NCI-H345 (cell line): ENCODE data around the gene NCDN.
"Not testable (repeated sequence)": the region's sequence is repeated elsewhere in the genome, so short reads cannot be mapped to it uniquely, and the experiment has no call there.

Source experiments
- DNase-seq: peaks from one replicate; lab custom pipeline; 2025; lab: John Stamatoyannopoulos, UW

The NCDN gene

DNA sequence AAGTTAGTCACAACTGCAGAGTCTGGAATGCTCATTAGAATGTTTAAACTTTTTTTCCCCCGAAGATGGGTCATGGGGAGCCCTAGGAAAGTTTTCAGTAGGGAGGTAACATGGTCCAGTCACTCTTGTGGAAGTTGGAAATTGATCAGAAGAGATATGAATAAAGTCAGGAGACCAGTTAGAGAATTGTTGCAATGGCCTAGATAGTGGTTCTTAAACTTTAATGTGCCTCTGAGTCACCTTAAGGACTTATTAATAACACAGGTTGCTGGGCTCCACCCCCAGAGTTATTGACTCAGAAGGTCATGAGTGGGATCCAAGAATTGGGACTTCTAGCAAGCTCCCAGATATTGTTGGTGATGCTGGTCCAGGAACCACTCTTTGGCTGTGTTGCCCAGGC lies 12.3 kb downstream of the NCDN start:
- no peak for DNase-seq

DNA sequence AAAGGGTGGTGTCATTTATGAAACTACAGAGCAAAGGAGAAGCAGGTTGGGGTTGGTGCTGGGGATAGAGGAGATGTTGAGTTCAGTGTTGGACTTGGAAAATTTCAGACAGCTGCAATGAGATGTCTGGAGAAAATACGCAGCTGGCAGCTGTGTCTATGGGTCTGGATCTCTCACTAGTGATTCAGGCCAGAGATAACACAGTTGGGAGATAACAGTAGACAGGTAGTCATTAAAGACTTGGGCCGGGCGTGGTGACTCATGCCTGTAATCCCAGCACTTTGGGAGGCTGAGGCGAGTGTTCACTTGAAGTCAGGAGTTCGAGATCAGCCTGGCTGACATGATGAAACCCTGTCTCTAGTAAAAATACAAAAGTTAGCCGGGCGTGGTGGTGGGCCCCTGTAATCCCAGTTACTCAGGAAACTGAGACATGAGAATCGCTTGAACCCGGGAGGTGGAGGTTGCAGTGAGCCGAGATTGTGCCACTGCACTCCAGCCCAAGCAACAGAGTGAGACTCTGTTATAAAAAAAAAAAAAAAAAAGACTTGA lies 13.1 kb downstream of the NCDN start:
- no peak for DNase-seq

DNA sequence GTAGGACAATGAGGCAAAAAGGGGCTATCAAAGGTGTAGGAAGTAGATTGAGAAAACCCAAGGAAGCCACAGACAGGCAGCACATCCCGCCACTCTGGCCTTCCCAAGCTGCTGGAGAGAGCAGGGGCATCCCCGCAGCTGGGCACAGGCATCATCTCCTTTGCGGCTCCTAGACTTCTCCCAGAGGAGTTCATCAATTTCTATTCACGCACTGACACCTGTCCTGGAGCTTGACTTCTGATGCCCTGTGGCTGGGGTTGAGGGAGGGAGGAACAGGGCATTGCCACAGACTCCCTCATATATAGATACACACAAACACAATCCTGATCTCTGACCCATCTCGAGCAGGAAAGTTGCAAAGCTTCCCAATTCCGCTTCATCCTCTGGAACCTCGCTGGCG lies 13.7 kb downstream of the NCDN start:
- DNase-seq: no peak

DNA sequence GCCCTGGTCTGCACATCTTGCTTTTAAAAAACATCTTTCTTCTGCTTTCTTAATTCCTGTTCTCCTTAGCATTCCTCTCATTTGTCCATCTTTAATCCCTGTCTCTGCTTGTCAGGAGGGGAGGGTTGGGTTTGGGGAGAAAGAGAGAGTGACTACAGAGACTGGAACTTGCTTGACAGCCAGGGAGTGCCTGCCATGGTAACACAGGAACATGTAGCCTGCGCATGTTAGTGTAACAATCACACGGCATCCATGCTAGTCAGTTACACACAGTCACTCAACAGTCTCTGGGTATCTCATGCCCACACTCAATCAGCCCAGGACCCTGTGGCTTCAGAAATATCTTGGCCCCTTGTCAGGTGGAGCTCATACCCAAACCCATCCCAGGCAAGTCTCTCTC lies 14.7 kb downstream of the NCDN start:
- DNase-seq: no peak

DNA sequence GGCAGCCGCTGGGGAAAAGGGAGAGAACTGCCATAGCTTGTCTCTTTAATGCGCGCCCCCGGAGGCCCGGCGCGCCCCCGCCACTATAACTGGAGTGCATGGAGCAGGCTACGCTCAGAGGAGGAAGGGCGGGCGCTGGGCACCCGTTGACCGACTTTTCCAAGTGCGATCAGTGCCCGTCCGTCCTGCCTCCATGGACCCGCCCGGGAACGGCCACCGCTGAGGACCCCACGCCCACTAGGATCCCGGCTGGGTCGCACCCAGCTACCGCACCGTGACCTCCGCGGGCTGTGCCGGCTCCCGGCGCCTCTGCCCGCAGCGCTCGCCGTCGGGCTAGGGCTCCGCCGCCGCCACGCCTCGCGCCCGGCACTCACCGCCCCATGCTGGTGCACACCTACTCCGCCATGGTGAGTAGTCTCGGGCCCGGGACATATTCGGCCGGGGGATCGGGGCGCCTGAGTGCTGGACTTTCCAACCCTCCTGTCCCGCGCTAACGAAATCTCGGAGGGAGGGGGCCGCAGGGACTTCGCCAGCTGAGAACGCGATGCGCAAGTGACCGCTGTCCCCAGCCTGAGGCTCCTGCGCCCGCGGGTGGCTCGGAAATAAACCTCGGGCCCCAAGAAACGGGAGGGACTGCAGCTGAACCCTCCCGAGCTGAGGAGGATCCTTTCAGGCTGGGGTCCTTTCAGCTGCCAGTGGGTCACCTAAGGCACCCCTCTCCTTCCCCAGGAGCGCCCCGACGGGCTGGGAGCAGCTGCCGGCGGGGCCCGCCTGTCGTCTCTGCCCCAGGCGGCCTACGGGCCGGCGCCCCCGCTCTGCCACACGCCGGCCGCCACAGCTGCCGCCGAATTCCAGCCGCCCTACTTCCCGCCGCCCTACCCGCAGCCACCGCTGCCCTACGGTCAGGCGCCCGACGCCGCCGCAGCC lies 15.9 kb downstream of the NCDN start, which contains the start of gene TFAP2E:
Gene TFAP2E (plus strand): TSS at position 117 of the 927 bp plus-strand sequence. CDS start 264 bp downstream, at position 381.
- peak; percentile 57 for DNase-seq

DNA sequence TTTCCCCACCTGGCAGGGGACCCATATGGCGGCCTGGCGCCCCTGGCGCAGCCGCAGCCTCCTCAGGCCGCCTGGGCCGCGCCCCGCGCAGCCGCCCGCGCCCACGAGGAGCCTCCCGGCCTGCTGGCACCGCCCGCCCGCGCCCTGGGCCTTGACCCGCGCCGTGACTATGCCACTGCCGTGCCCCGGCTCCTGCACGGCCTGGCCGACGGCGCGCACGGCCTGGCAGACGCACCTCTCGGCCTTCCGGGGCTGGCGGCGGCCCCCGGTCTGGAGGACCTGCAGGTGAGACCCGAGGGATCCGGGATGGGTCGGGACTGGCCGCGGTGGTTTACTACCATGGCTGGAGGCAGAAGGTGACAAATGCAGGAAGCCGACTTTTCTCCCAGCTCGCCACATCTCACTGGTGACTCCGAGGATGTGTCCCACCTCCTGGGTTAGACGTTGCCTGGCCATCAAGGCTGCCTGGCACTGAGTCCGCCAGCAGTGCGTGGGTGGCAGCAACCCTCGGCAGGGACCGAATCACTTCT lies 16.6 kb downstream of the NCDN start:
- DNase-seq: no peak

DNA sequence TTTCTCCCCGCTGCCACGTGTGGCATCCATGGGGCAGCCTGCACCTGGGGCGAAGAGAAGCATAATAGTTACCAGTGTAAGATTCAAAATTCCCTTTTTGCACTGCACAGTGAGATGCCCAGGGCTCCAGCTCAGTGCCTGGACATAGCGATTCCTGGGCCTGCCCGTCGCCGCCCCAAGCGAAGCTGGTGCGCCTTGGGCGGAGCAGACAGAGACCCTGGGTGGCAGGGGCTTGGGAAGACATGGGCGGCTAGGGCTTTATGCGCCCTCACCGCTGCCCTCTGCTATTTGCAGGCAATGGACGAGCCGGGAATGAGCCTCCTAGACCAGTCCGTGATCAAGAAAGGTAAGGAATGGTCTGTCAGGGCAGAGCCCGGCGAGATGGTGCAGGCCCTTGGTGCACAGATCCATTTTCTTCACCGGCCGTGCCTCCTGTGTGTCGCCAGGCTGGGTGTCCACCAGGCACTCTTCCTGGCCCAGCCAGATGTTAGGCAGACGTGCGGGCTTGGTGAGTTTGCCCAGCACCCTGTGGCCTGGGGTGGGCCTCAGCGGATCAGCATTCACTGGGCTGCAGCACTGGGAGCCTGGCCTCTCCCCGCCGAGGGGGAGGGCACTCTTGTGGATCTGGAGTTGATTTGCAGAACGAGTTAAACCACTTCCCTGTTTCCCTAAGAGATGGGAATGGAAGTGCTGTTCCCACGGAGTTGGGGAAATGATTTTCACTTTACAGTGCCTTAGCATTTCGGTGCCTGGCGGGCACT lies 17.2 kb downstream of the NCDN start:
- DNase-seq: no peak

DNA sequence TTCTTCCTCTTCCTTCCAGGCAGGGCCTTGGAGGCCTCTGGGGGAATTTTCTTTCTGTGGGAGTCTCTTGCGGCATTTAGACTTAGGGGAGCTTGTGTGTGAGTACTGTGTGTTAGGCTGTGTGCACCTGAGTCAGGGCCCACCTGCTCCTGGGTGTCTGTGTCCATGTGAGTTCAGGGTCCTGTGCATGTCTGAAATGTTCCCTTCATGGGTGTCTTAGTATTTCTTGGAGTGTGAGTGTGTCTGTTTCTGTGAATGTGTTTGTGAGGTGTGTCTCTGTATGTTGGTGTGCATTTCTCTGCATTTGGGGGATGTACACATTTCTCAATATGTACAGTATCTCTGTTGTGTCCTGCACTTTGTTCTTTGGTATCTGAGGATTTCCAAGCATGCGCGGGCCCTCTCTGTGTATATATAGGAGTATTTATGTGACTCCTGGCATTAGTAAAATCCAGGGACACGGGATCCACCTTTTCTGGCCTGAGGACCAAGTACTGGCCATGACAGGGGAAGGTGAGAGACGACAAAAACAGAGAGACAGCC lies 17.9 kb downstream of the NCDN start:
- no peak for DNase-seq

DNA sequence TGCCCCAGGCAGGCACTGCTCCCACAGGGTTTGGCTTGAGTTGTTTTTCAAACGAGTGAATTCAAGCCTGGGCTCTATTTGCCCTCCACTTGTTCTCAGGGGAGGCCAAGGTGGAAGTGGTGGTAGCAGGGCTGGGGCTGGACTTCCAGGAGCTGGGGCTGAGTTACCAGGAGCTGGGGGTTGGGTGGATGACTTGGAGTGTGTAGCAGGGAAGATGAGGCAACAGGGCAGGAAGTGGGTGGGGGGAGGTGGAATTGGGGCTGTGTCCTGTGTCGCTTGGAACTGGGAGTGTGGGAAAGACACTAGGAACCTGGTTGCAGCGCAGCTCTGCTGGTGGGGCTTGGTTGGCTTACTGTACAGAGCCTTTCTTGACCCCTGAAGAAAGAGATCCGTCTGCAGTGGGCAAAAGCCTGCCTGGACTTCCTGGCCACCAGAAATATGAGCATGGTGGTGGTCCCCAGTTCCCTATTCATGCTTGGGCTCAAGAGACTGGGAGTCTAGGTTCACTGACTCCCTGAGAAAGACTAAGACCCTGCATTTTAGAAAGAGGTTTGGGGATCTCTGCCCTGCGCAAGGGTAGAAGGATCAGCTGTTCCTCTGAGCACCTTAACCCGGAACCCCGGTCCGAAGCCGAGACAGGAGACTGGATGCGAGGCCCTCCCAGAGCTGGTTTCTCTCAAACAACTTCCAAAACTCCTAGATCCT lies 18.6 kb downstream of the NCDN start:
- DNase-seq: no peak

DNA sequence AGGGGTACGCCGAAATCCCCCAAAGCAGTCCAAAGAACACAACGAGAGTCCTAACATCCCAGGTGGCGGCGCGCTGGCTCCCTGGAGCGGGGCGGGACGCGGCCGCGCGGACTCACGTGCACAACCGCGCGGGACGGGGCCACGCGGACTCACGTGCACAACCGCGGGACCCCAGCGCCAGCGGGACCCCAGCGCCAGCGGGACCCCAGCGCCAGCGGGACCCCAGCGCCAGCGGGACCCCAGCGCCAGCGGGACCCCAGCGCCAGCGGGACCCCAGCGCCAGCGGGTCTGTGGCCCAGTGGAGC lies 19.1 kb downstream of the NCDN start:
- not testable (repeated sequence) for DNase-seq

DNA sequence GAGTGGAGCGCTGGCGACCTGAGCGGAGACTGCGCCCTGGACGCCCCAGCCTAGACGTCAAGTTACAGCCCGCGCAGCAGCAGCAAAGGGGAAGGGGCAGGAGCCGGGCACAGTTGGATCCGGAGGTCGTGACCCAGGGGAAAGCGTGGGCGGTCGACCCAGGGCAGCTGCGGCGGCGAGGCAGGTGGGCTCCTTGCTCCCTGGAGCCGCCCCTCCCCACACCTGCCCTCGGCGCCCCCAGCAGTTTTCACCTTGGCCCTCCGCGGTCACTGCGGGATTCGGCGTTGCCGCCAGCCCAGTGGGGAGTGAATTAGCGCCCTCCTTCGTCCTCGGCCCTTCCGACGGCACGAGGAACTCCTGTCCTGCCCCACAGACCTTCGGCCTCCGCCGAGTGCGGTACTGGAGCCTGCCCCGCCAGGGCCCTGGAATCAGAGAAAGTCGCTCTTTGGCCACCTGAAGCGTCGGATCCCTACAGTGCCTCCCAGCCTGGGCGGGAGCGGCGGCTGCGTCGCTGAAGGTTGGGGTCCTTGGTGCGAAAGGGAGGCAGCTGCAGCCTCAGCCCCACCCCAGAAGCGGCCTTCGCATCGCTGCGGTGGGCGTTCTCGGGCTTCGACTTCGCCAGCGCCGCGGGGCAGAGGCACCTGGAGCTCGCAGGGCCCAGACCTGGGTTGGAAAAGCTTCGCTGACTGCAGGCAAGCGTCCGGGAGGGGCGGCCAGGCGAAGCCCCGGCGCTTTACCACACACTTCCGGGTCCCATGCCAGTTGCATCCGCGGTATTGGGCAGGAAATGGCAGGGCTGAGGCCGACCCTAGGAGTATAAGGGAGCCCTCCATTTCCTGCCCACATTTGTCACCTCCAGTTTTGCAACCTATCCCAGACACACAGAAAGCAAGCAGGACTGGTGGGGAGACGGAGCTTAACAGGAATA lies 19.7 kb downstream of the NCDN start:
- no peak for DNase-seq

DNA sequence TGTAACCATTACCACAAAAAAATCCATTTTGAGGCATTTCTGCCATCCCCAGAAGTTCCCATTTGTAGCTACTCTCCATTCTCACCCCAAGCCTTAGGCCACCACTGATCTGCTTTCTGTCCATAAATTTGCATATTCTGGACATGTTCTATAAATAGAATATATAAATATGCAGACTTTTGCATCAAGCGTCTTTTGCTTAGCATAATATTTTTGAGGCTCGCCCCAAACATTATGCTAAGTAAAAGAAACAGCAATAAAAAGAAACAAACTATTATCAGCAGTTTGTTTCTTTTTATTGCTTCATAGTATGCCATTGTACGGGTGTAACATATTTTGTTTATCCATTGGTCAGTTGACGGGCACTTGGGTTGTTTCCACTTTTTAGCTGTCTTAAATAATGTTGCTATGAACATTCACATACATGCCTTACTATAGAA lies 23.4 kb downstream of the NCDN start:
- no peak for DNase-seq

DNA sequence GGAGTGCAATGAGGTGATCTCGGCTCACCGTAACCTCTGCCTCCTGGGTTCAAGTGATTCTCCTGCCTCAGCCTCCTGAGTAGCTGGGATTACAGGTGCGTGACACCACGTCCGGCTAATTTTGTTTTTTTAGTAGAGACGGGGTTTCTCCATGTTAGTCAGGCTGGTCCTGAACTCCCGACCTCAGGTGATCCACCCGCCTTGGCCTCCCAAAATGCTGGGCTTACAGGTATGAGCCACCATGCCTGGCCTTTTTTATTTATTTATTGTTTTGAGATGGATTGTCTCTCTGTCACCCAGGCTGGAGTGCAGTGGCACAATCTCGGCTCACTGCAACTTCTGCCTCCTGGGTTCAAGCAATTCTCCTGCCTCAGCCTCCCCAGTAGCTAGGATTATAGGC lies 24.0 kb downstream of the NCDN start:
- DNase-seq: not testable (repeated sequence)

DNA sequence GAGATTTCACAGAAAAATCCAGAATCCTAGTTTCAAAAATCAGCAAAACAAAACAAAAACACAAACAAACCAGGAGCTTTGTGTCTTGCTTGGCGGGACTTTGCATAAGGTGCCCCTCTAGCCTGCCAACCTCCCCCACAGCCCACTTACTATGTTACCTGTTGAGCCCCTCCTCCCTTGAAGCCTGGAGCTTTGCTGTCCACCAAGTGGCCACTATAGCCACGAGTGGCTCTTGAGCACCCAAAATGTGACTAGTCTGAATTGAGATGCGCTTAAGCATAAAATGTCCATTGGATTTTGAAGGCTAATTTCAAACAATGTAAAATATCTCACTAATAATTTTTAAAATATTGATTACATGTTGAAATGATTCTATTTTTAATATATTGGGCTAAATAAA lies 27.7 kb downstream of the NCDN start:
- DNase-seq: no peak

DNA sequence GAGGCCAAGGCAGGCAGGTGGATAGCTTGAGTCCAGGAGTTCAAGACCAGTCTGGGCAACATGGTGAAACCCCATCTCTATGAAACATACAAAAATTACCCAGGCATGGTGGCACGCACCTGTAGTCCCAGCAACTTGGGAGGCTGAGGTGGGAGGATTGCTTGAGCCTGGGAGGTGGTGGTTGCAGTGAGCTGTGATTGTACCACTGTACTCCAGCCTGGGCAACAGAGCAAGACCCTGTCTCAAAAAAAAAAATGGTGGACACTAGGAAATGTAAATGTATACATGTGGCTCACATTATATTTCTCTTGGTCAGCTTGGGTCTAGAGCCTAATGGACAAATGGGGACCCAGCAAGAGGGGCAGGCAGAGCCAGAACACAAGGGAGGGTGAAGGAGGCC lies 28.2 kb downstream of the NCDN start:
- DNase-seq: not testable (repeated sequence)

DNA sequence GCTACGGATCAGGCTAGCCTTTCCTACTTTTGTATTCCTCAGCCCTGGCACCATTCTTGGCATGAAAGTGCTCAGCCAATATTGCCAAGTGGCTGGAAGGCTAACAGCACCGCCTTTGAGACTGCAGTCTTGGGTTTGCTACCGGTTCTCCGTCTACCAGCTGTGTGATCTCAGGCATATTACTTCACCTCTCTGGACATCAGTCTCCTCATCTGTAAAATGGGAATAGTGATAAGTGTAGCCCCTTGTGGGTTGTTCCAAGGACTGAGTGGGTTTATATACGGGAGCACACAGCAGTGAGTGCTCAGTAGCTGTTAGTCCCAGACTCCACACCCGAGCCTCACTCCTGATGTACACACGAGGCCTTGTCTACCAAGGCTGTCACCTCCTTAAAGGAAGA lies 29.2 kb downstream of the NCDN start:
- no peak for DNase-seq

DNA sequence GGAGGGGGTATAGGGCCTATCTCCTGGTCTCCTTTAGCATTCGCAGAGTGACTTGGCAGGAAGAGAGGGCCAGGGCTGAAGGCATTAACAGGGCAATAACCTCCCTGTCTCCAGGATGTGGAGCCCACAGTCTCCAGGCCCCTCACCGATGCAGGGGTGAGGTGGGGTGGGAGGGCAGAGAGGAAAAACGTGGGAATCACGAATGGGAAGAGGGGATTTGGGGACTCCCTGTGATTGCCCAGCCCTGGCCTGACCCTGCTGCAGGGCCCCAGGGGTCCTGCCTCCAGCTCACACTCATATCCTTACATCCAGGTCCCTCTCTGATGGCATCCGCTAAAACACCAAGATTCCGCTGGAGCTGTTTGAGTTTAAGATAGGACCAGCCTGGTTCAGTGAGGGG lies 30.1 kb downstream of the NCDN start:
- no peak for DNase-seq

DNA sequence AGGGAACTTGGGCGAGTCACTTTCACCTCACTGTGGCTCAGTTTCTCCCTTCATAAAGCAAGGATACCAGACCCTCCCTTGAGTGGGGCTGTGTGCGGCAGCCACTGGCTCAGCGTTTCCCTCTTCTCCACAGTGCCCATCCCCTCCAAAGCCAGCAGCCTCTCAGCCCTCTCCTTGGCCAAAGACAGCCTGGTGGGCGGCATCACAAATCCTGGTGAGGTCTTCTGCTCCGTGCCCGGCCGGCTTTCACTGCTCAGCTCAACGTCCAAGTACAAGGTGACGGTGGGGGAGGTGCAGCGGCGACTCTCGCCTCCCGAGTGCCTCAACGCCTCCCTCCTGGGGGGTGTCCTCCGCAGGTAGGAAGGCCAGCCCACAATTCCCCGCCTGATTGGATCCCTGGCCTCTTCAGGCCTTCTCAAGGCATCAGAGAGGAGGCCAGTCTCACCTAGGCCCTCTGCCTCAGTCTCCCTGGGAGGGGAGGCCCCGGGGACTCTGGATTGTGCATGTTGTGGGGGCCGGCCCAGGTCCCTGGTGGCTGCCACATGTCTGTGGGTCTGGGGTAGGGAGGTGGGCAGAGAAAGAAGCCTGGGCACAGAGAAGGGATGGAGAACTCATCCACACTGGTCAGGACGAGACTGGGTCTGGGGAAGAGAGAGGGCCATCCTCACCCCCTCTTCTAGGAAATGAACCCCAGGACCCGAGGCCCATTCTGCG lies 30.8 kb downstream of the NCDN start:
- DNase-seq: no peak

DNA sequence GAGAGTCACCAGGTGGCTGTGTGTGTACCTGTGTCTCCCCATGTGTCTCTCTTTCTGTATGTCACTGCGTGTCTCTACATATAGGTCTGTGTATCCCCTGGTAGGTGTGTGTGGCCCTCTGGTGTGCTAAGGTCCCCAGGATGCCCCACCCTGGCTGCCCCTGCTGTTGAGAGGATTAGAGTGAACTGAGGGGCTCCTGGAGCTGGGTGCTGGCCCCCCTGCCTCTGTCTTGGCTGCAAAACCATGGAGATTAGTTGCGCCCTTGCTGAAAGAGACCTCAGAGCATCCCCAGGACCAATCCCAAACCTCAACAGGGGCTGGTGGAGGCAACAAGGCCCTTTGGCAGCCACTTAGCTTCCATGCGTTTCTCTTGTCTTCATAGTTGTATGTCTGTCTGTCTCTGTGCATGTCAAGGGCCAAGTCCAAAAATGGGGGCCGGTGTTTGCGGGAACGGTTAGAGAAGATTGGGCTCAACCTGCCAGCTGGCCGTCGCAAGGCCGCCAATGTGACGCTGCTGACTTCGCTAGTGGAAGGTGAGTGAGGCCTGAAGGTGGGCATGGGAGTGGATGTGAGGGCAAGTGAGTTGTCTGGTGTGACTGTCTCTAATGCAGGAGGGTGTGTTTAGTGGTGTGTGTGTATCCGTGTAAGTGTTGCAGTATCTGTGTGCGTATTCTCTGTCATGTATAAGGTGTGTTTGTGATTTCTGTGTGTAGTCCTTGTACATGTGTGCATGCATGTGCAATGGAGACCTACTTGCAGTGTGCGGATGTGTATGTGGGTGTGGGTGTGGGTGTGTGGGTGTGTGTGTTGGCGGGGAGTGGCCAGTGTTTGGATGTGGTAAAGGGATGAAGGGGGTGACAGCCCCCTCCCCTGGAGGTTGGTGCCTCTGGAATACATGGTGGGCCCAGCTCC lies 32.2 kb downstream of the NCDN start:
- no peak for DNase-seq
